IPS-20b (cell line): ENCODE measurements around the gene NECTIN2.
"Not testable (repeated sequence)": the region's sequence is repeated elsewhere in the genome, so short reads cannot be mapped to it uniquely, and the experiment has no call there.

Experiments
- H3K27ac ChIP-seq: one replicate; pipeline ENCODE4 v1.5.1; 2013; ENCODE audit warnings: low read length
- H3K27me3 ChIP-seq: 2 replicates; pipeline ENCODE4 v1.6.1; 2013; ENCODE audit warnings: mild to moderate bottlenecking, low read length, inconsistent platforms; ENCODE audit not compliant: insufficient read depth
- H3K36me3 ChIP-seq: 2 replicates; pipeline ENCODE4 v1.6.1; 2013; ENCODE audit warnings: low read depth, mild to moderate bottlenecking, inconsistent platforms, low read length, moderate library complexity; ENCODE audit not compliant: insufficient read depth
- H3K4me1 ChIP-seq: 2 replicates; pipeline ENCODE4 v1.6.1; 2013; ENCODE audit warnings: mild to moderate bottlenecking, control low read depth, inconsistent platforms, low read length, moderate library complexity; ENCODE audit not compliant: insufficient read depth
- H3K4me3 ChIP-seq: 2 replicates; pipeline ENCODE4 v1.5.1; 2013; ENCODE audit warnings: mild to moderate bottlenecking, low read length, inconsistent platforms
- H3K9ac ChIP-seq: 2 replicates; pipeline ENCODE4 v1.6.1; 2013; ENCODE audit warnings: low read depth, mild to moderate bottlenecking, inconsistent platforms, low read length, moderate library complexity
- H3K9me3 ChIP-seq: 2 replicates; pipeline ENCODE4 v1.6.1; 2013; ENCODE audit warnings: mild to moderate bottlenecking, low read depth, low read length, inconsistent platforms; ENCODE audit not compliant: insufficient read depth

NECTIN2 gene

GRCh38 chr19:44926245-44927077, 80.4 kb downstream of the NECTIN2 start:
- not testable (repeated sequence) for H3K27me3 ChIP-seq, H3K9ac ChIP-seq, H3K4me1 ChIP-seq, H3K27ac ChIP-seq, H3K36me3 ChIP-seq, H3K9me3 ChIP-seq
- H3K4me3 ChIP-seq = peak overlapping the region; percentile 21; the same call in 1 of the 2 replicates

GRCh38 chr19:44927746-44928145, 81.6 kb downstream of the NECTIN2 start:
- Histone ChIP-seq H3K4me1 (no peaks in the 10 kb centered on the region), H3K9ac (no peak overlapping the region), H3K4me3 (no peak overlapping the region), H3K9me3 (no peaks in the 10 kb centered on the region), H3K27ac (no peak overlapping the region), H3K27me3 (peaks cover 7% of the 10 kb centered on the region; the same call in 1 of the 2 replicates), H3K36me3 (no peaks in the 10 kb centered on the region)

- Histone ChIP-seq H3K9ac (no peak overlapping the region), H3K4me1 (no peaks in the 10 kb centered on the region), H3K27ac (no peak overlapping the region), H3K4me3 (no peak overlapping the region), H3K9me3 (no peaks in the 10 kb centered on the region), H3K27me3 (peaks cover 7% of the 10 kb centered on the region; the same call in 1 of the 2 replicates), H3K36me3 (no peaks in the 10 kb centered on the region)
Measured at GRCh38 chr19:44930088-44930487, 84.0 kb downstream of the NECTIN2 start.

GRCh38 chr19:44931541-44931940, 85.4 kb downstream of the NECTIN2 start:
- Histone ChIP-seq H3K4me1 (no peaks in the 10 kb centered on the region), H3K9me3 (no peaks in the 10 kb centered on the region), H3K36me3 (no peaks in the 10 kb centered on the region), H3K27ac (no peak overlapping the region), H3K4me3 (no peak overlapping the region), H3K27me3 (no peaks in the 10 kb centered on the region), H3K9ac (no peak overlapping the region)
